BLaER1 (cell line): ENCODE results near the gene TRAF2.
A peak's percentile ranks its signal among the peaks of the same experiment; 100 is the strongest.

Experiments
- H3K27ac ChIP-seq: shearing (Covaris generic); formaldehyde crosslinking; 2 replicates; pipeline ENCODE4 v1.8.1; 2022
- H3K27me3 ChIP-seq: shearing (Covaris generic); formaldehyde crosslinking; 2 replicates; pipeline ENCODE4 v1.8.1; 2022
- H3K36me3 ChIP-seq: shearing (Covaris generic); formaldehyde crosslinking; 2 replicates; pipeline ENCODE4 v1.8.1; 2022
- H3K4me1 ChIP-seq: shearing (Covaris generic); formaldehyde crosslinking; 2 replicates; pipeline ENCODE4 v1.8.1; 2022
- H3K4me2 ChIP-seq: shearing (Covaris generic); formaldehyde crosslinking; 2 replicates; pipeline ENCODE4 v1.8.1; 2022
- H3K4me3 ChIP-seq: shearing (Covaris generic); formaldehyde crosslinking; 2 replicates; pipeline ENCODE4 v1.8.1; 2022
- H3K9ac ChIP-seq: shearing (Covaris generic); formaldehyde crosslinking; 2 replicates; pipeline ENCODE4 v1.8.1; 2022
- H3K9me3 ChIP-seq: shearing (Covaris generic); formaldehyde crosslinking; 2 replicates; pipeline ENCODE4 v1.8.1; 2022
- H4K20me1 ChIP-seq: shearing (Covaris generic); formaldehyde crosslinking; 2 replicates; pipeline ENCODE4 v1.8.1; 2022
- Cebpa-rat ChIP-seq: shearing (Covaris generic); IDR thresholded peaks from 2 replicates; pipeline ENCODE4 v1.8.1; 2022

TRAF2 gene

GRCh38 chr9:136969150-136969549 is 82.8 kb downstream of the TRAF2 start:
- TF ChIP-seq Cebpa-rat: no peak

GRCh38 chr9:136969774-136970173 is 83.5 kb downstream of the TRAF2 start:
- H3K36me3 ChIP-seq: no peaks in the 10 kb centered on the region
- H3K4me3 ChIP-seq: no peak overlapping the region
- H3K9me3 ChIP-seq: no peaks in the 10 kb centered on the region
- H3K4me2 ChIP-seq: peak overlapping the region; percentile 62
- H3K4me1 ChIP-seq: peaks cover 40% of the 10 kb centered on the region
- H4K20me1 ChIP-seq: no peaks in the 10 kb centered on the region
- no peak overlapping the region for H3K27ac ChIP-seq
- no peak overlapping the region for H3K9ac ChIP-seq
- no peak for TF ChIP-seq Cebpa-rat
- no peaks in the 10 kb centered on the region for H3K27me3 ChIP-seq

More at GRCh38 chr9:136969150-136969549, 82.8 kb downstream of the TRAF2 start:
- Histone ChIP-seq H3K4me1 (peaks cover 35% of the 10 kb centered on the region), H3K9ac (no peak overlapping the region), H3K36me3 (no peaks in the 10 kb centered on the region), H3K27ac (peak overlapping the region; percentile 26; the same call in 1 of the 2 replicates), H4K20me1 (no peaks in the 10 kb centered on the region), H3K4me3 (no peak overlapping the region), H3K27me3 (no peaks in the 10 kb centered on the region), H3K4me2 (no peak overlapping the region), H3K9me3 (no peaks in the 10 kb centered on the region)

GRCh38 chr9:136970361-136970760 is 84.0 kb downstream of the TRAF2 start:
- H3K9me3 ChIP-seq: no peaks in the 10 kb centered on the region
- no peaks in the 10 kb centered on the region for H3K27me3 ChIP-seq
- TF ChIP-seq Cebpa-rat: no peak
- 0 out of 2 replicates have a peak overlapping the region, but pooled peaks have one; percentile 30 for H3K27ac ChIP-seq
- peak overlapping the region; percentile 62 for H3K4me2 ChIP-seq
- H4K20me1 ChIP-seq: no peaks in the 10 kb centered on the region
- no peak overlapping the region for H3K9ac ChIP-seq
- no peak overlapping the region for H3K4me3 ChIP-seq
- H3K36me3 ChIP-seq: no peaks in the 10 kb centered on the region
- peaks cover 46% of the 10 kb centered on the region for H3K4me1 ChIP-seq

- Histone ChIP-seq H3K9me3 (no peaks in the 10 kb centered on the region), H3K4me2 (no peak overlapping the region), H3K4me1 (peaks cover 46% of the 10 kb centered on the region), H3K4me3 (no peak overlapping the region), H3K27ac (no peak overlapping the region), H3K36me3 (no peaks in the 10 kb centered on the region), H3K27me3 (no peaks in the 10 kb centered on the region), H3K9ac (no peak overlapping the region), H4K20me1 (no peaks in the 10 kb centered on the region)
- no peak for TF ChIP-seq Cebpa-rat
Observed at GRCh38 chr9:136971746-136972145, 85.4 kb downstream of the TRAF2 start.

GRCh38 chr9:136972335-136972734 is 86.0 kb downstream of the TRAF2 start:
- Histone ChIP-seq H3K27me3 (no peaks in the 10 kb centered on the region), H3K9ac (no peak overlapping the region), H4K20me1 (no peaks in the 10 kb centered on the region), H3K4me1 (peaks cover 50% of the 10 kb centered on the region), H3K4me3 (no peak overlapping the region), H3K27ac (no peak overlapping the region), H3K36me3 (no peaks in the 10 kb centered on the region), H3K4me2 (no peak overlapping the region), H3K9me3 (no peaks in the 10 kb centered on the region)
- TF ChIP-seq Cebpa-rat: no peak

DNA sequence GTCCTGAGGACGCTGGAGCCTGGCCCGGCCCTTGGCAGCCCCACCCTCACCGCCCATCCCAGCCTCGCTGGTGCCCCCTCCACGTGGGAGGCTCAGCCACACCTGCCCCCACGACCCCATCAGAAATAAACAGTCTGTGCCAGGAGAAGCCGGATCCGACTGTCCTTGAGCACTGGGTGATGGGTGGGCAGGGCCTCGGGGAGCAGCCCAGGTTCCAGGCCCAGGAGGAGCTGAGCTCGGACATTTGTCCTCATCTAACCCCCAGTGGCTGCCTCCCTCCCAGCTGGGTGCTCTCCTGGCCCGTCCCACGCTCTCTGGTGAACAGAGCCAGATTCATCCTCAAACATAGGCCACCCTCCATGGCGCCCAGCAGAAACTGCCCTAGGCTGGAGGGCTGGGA is 86.4 kb downstream of the TRAF2 start:
- H4K20me1 ChIP-seq: no peaks in the 10 kb centered on the region
- TF ChIP-seq Cebpa-rat: no peak
- no peak overlapping the region for H3K4me3 ChIP-seq
- peaks cover 53% of the 10 kb centered on the region for H3K4me1 ChIP-seq
- no peak overlapping the region for H3K27ac ChIP-seq
- no peak overlapping the region for H3K4me2 ChIP-seq
- no peaks in the 10 kb centered on the region for H3K27me3 ChIP-seq
- no peak overlapping the region for H3K9ac ChIP-seq
- no peaks in the 10 kb centered on the region for H3K36me3 ChIP-seq
- no peaks in the 10 kb centered on the region for H3K9me3 ChIP-seq

DNA sequence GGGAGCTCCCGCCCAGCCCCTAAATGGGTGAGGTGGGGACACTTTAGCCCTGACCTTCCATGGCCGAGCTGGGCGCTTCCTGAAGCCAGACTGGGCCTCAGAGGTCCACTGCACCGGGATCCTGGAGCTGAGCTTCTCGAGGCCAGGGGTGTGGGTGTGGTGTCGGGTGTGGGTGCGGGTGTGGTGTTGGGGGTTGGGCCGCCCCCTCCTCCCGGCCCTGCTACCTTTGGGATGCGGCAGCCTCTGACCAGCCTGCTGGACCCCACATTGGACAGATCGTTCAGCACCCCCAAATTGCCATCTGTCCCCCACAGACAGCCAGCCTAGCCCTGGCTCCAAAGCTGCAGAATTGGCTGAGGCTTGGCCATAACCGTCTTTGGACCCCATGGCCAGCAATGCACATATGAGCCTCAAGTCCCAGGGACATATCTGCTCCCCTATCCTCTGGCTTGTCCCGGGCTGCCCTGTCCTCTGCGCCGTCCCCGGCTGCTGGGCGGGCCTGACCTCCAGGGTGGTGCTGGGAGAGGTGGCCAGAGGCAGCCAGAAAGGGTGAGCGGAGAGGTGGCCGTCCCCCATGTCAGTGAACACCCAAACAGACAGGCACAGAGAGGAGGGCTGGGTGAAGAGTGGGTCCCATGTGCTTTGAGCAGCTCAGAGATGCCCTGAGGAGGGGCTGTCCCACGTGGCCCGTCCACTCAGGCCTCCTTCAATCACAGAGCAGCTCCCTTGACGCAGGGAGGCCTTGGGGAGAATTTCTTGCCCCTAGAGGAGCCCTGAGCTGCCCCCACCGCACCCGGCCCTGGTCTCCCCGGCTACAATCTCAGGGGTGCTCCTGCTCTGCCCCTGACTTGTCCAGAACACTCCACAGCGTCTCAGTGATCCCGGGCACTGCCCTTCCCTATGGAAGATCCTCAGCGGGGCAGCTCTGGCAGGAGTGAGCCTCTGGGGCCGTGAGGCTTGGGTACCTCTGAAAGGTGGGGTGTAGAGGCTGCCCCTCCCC is 87.6 kb downstream of the TRAF2 start:
- Histone ChIP-seq H3K4me1 (peaks cover 54% of the 10 kb centered on the region), H3K9ac (no peak overlapping the region), H3K27ac (no peak overlapping the region), H4K20me1 (no peaks in the 10 kb centered on the region), H3K9me3 (no peaks in the 10 kb centered on the region), H3K4me2 (peak overlapping the region; percentile 70; the same call in 1 of the 2 replicates), H3K4me3 (no peak overlapping the region), H3K27me3 (no peaks in the 10 kb centered on the region), H3K36me3 (no peaks in the 10 kb centered on the region)
- no peak for TF ChIP-seq Cebpa-rat

DNA sequence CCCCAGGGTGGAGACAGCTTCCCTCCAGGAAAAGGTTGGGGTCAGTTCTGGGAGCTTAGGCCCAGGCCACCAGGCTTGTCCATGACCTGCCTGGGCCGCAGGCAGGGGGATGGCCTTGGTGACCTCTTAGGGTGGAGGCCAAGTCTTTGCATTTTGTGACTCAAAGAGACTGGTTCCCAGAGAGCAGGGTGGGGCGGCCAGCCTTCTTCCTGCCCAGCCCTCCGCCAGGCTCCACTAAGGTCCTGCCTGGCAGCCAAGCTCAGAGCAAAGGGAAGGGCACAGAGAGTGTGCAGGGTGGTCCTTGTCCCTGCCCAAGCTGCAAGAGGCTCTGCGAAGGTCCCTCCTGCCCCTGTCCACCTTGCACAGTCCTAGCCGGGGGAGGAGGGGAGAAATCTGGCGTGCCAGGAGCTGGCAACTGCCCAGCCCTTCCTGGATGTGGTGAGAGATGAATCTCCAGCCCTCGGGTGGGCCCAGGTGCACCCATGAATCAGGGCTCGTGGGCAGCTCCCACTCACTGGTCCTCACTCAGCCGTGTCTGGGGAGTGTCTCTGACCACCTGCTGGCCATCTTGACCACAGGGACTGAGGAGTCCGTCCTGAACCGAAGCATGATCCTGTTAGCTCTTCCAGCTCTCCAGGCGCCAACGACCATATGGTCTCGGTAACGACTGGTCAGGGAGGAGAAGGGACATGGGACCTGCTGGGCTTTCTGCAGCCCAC is 88.7 kb downstream of the TRAF2 start:
- no peaks in the 10 kb centered on the region for H4K20me1 ChIP-seq
- no peaks in the 10 kb centered on the region for H3K9me3 ChIP-seq
- H3K9ac ChIP-seq: no peak overlapping the region
- H3K4me1 ChIP-seq: peaks cover 62% of the 10 kb centered on the region
- H3K4me3 ChIP-seq: no peak overlapping the region
- no peak overlapping the region for H3K27ac ChIP-seq
- H3K36me3 ChIP-seq: no peaks in the 10 kb centered on the region
- no peaks in the 10 kb centered on the region for H3K27me3 ChIP-seq
- peak overlapping the region; percentile 70 for H3K4me2 ChIP-seq
- TF ChIP-seq Cebpa-rat: no peak

GRCh38 chr9:136975644-136976043 is 89.3 kb downstream of the TRAF2 start:
- Histone ChIP-seq H3K27ac (0 out of 2 replicates have a peak overlapping the region, but pooled peaks have one; percentile 13), H3K9me3 (no peaks in the 10 kb centered on the region), H3K4me1 (peaks cover 57% of the 10 kb centered on the region), H3K4me3 (no peak overlapping the region), H3K27me3 (no peaks in the 10 kb centered on the region), H3K4me2 (peak overlapping the region; percentile 70), H3K36me3 (no peaks in the 10 kb centered on the region), H4K20me1 (no peaks in the 10 kb centered on the region), H3K9ac (no peak overlapping the region)
- no peak for TF ChIP-seq Cebpa-rat
